DOHH2 (cell line): ENCODE results near the gene TMTC2.

Source experiments
- CTCF ChIP-seq: fragments of 200-600 bp; sonication (generic); IDR thresholded peaks from one replicate; pipeline ENCODE4 v1.5.1; 2014; ENCODE audit warnings: antibody characterized with exemption, mild to moderate bottlenecking, low read depth, low read length; ENCODE audit not compliant: poor library complexity, severe bottlenecking
- EZH2phosphoT487 ChIP-seq: fragments of 200-600 bp; sonication (generic); IDR thresholded peaks from 2 replicates; pipeline ENCODE4 v1.6.1; 2017; ENCODE audit warnings: borderline replicate concordance, mild to moderate bottlenecking, antibody characterized with exemption, low read length, moderate library complexity, mixed read lengths

- TF ChIP-seq CTCF (no peak), EZH2phosphoT487 (no peak)
These were observed 453.4 kb downstream of the TMTC2 start for GRCh38 chr12:83140135-83140534.
